GM12878 (cell line): ENCODE measurements around the gene SLC51A. TPM values are rescaled to one million over a fixed set of nuclear protein-coding genes. Genes with fewer than 3 reads are reported as not detected.

ENCODE experiments used
- ATAC-seq: fragments of 200-7000 bp; cut with Tn5 transposase; 3 replicates; pipeline ENCODE4 v1.9.1; 2020; ENCODE audit warnings: mild to moderate bottlenecking, moderate library complexity
- BruUV-seq: library from RNA; stranded (reverse); fragments of 400-500 nt; replicated peaks from 2 replicates; lab custom pipeline; 2021; lab: Mats Ljungman, UMichigan
- CTCF ChIA-PET: fragments of 300-600 bp; sonication (Branson Sonifier 250); formaldehyde crosslinking; extraction: SDS; loops from one replicate; lab custom pipeline; 2021; ENCODE audit warnings: inconsistent platforms; lab: Yijun Ruan, JAX
- POLR2A ChIA-PET: fragments of 350-600 bp; formaldehyde crosslinking; extraction: SDS; loops from one replicate; lab custom pipeline; 2021; ENCODE audit warnings: inconsistent platforms; lab: Charles Lee
- RAD21 ChIA-PET: fragments of 300-600 bp; sonication (Branson Sonifier 250); formaldehyde crosslinking; loops from one replicate; lab custom pipeline; 2023; ENCODE audit warnings: antibody characterized with exemption; ENCODE audit not compliant: unreplicated experiment; lab: Charles Lee
- SMC1A ChIA-PET: fragments of 300-600 bp; sonication (Branson Sonifier 250); formaldehyde crosslinking; loops from one replicate; lab custom pipeline; 2023; ENCODE audit not compliant: unreplicated experiment, uncharacterized antibody; lab: Charles Lee
- DNase-seq: peaks from one replicate; pipeline ENCODE4 v3.0.0-alpha.2; 2011; ENCODE audit warnings: low read depth, low spot score
- FAIRE-seq: peaks from 3 replicates; lab custom pipeline; 2011; peaks lifted over from hg19 to GRCh38; lab: Jason Lieb, UNC
- H2AFZ ChIP-seq: 2 replicates; pipeline ENCODE4 v1.6.0; 2011; ENCODE audit warnings: low read depth, low read length, control low read depth; ENCODE audit not compliant: control insufficient read depth
- H3K27ac ChIP-seq: 2 replicates; pipeline ENCODE4 v1.5.1; 2011; ENCODE audit warnings: control low read depth; ENCODE audit not compliant: control insufficient read depth, insufficient read depth
- H3K27me3 ChIP-seq, 2 experiments: replicated peaks in 1 of 2; 2 replicates each; pipeline versions ENCODE4 v1.6.0 to v1.6.1; 2011; ENCODE audit warnings: low read length in 1 of 2; ENCODE audit not compliant: control insufficient read depth in 2 of 2, insufficient read depth in 2 of 2
- H3K36me3 ChIP-seq, 2 experiments: 2 replicates each; pipeline ENCODE4 v1.5.1; 2011; ENCODE audit warnings: low read length in 1 of 2; ENCODE audit not compliant: control insufficient read depth in 2 of 2, insufficient read depth in 2 of 2
- H3K4me1 ChIP-seq: 2 replicates; pipeline ENCODE4 v1.6.1; 2011; ENCODE audit warnings: mild to moderate bottlenecking, low read length, moderate library complexity, mixed read lengths; ENCODE audit not compliant: control insufficient read depth, insufficient read depth
- H3K4me2 ChIP-seq: 2 replicates; pipeline ENCODE4 v1.6.0; 2011; ENCODE audit warnings: control low read depth; ENCODE audit not compliant: control insufficient read depth, insufficient read depth
- H3K4me3 ChIP-seq: fragments of 200-600 bp; sonication (generic); 2 replicates; pipeline ENCODE4 v1.5.1; 2016
- H3K79me2 ChIP-seq: 2 replicates; pipeline ENCODE4 v1.6.0; 2011; ENCODE audit warnings: low read length; ENCODE audit not compliant: control insufficient read depth, insufficient read depth
- H3K9ac ChIP-seq: 2 replicates; pipeline ENCODE4 v1.8.0; 2011; ENCODE audit warnings: low read length, control low read depth, mixed read lengths; ENCODE audit not compliant: control insufficient read depth, insufficient read depth
- H3K9me3 ChIP-seq: replicated peaks from 3 replicates; pipeline ENCODE4 v1.5.1; 2011; ENCODE audit warnings: mild to moderate bottlenecking, low read length; ENCODE audit not compliant: control insufficient read depth, insufficient read depth
- H4K20me1 ChIP-seq: 2 replicates; pipeline ENCODE4 v1.6.0; 2011; ENCODE audit not compliant: control insufficient read depth, insufficient read depth
- BCL11A ChIP-seq: IDR thresholded peaks from 2 replicates; pipeline ENCODE4 v1.6.1; 2011; ENCODE audit warnings: low read depth, low read length
- CTCF ChIP-seq, 3 experiments: IDR thresholded peaks in 2 of 3; conservative IDR thresholded peaks in 1 of 3; 2 replicates each; pipeline ENCODE4 v1.5.1; 2011; ENCODE audit warnings: low read depth in 3 of 3, low read length in 3 of 3, mild to moderate bottlenecking in 3 of 3, control low read depth in 2 of 3, moderate library complexity in 2 of 3, inconsistent platforms in 1 of 3, mixed read lengths in 1 of 3; ENCODE audit not compliant: control insufficient read depth in 2 of 3, insufficient read depth in 1 of 3; ENCODE audit errors: extremely low read depth in 1 of 3
- ELK1 ChIP-seq: IDR thresholded peaks from 2 replicates; pipeline ENCODE4 v1.6.1; 2012; ENCODE audit warnings: low read depth, low read length, improper control_type of control experiment
- HDGF ChIP-seq: fragments of 450-650 bp; IDR thresholded peaks from 2 replicates; pipeline ENCODE4 v1.6.1; 2016; ENCODE audit warnings: antibody characterized with exemption
- JUND ChIP-seq: IDR thresholded peaks from 2 replicates; pipeline ENCODE4 v1.6.1; 2012; ENCODE audit warnings: low read depth, mild to moderate bottlenecking, low read length, improper control_type of control experiment, moderate library complexity
- MTA2 ChIP-seq: fragments of 450-650 bp; IDR thresholded peaks from 2 replicates; pipeline ENCODE4 v1.6.1; 2016; ENCODE audit warnings: low read depth, mild to moderate bottlenecking, moderate library complexity
- NFXL1 ChIP-seq: fragments of 450-650 bp; IDR thresholded peaks from 2 replicates; pipeline ENCODE4 v1.6.1; 2017; ENCODE audit warnings: antibody characterized with exemption, mild to moderate bottlenecking, borderline replicate concordance
- NFYA ChIP-seq: IDR thresholded peaks from 2 replicates; pipeline ENCODE4 v1.6.1; 2011; ENCODE audit warnings: low read depth, mild to moderate bottlenecking, low read length, improper control_type of control experiment, borderline replicate concordance
- PAX5 ChIP-seq: IDR thresholded peaks from 2 replicates; pipeline ENCODE4 v1.6.1; 2011; ENCODE audit warnings: low read depth, low read length, borderline replicate concordance
- PBX3 ChIP-seq: IDR thresholded peaks from 2 replicates; pipeline ENCODE4 v1.6.1; 2011; ENCODE audit warnings: mild to moderate bottlenecking, low read depth, low read length, moderate library complexity; ENCODE audit not compliant: insufficient replicate concordance
- POU2F2 ChIP-seq: IDR thresholded peaks from 3 replicates; pipeline ENCODE4 v1.6.1; 2011; ENCODE audit warnings: low read depth, mild to moderate bottlenecking, low read length, borderline replicate concordance
- SMARCA5 ChIP-seq: fragments of 450-650 bp; IDR thresholded peaks from 2 replicates; pipeline ENCODE4 v1.6.1; 2017; ENCODE audit warnings: mild to moderate bottlenecking
- SMC3 ChIP-seq: IDR thresholded peaks from 2 replicates; pipeline ENCODE4 v1.6.1; 2011; ENCODE audit warnings: low read length, improper control_type of control experiment, borderline replicate concordance
- SPI1 ChIP-seq: IDR thresholded peaks from 2 replicates; pipeline ENCODE4 v1.6.1; 2011; ENCODE audit warnings: low read depth, mild to moderate bottlenecking, low read length, moderate library complexity, borderline replicate concordance; ENCODE audit not compliant: insufficient read depth
- STAT1 ChIP-seq: fragments of 450-650 bp; conservative IDR thresholded peaks from 2 replicates; pipeline ENCODE4 v1.6.1; 2014; ENCODE audit warnings: antibody characterized with exemption, mild to moderate bottlenecking
- SUZ12 ChIP-seq: fragments of 200-600 bp; sonication (generic); IDR thresholded peaks from one replicate; pipeline ENCODE4 v1.6.1; 2018; ENCODE audit warnings: antibody characterized with exemption, mild to moderate bottlenecking; ENCODE audit not compliant: unreplicated experiment
- TCF7 ChIP-seq: IDR thresholded peaks from 2 replicates; pipeline ENCODE4 v1.6.1; 2014; ENCODE audit warnings: antibody characterized with exemption, borderline replicate concordance
- ZNF622 ChIP-seq: fragments of 450-650 bp; IDR thresholded peaks from 2 replicates; pipeline ENCODE4 v1.6.1; 2017; ENCODE audit warnings: mild to moderate bottlenecking, inconsistent platforms
- WGBS: methylation state at CpG from one replicate; pipeline ENCODE4 v1.1.6; 2016; ENCODE audit warnings: low lambda C conversion rate; ENCODE audit not compliant: insufficient replicate concordance, insufficient coverage; ENCODE audit errors: missing lambda C conversion rate; 5-methylcytosine and 5-hydroxymethylcytosine counted together
- in situ Hi-C: fragments of 300-500 bp; cut with MboI; formaldehyde crosslinking; loops from 9 replicates; pipeline ENCODE4 v1.14.3; 2018; ENCODE audit warnings: mixed read lengths
- intact Hi-C: fragments of 100-400 bp; cut with micrococcal nuclease; formaldehyde crosslinking; loops from one replicate; pipeline ENCODE4 v1.14.2; 2022; ENCODE audit not compliant: unreplicated experiment
- polyA plus RNA-seq, 11 experiments: library from polyadenylated mRNA; depleted of rRNA in 4 of 11; unstranded in 6 of 11; stranded (reverse) in 5 of 11; fragments of >200 nt; fragmentation: Nextera tagmentation in 4 of 11; fragmentation: Illumina TruSeq in 1 of 11; extraction: Ambion mirVana in 4 of 11; extraction: Trizol in 1 of 11; gene quantifications; 1 replicate in 1 of 11; 2 replicates in 10 of 11; pipeline versions ENCODE4 v1.2.1 to v1.2.3, GENCODE V29; 2011 to 2016; ENCODE audit warnings: inconsistent platforms in 2 of 11, missing spikeins in 2 of 11, low read depth in 1 of 11
- total RNA-seq, 4 experiments: library from RNA; depleted of rRNA in 3 of 4; stranded (reverse); fragments of >200 nt in 3 of 4; fragmentation: Illumina TruSeq in 1 of 4; extraction: Trizol in 1 of 4; gene quantifications; 2 replicates each; pipeline versions ENCODE4 v1.2.1 to v1.2.3, GENCODE V29; 2013 to 2021

The SLC51A gene
- total and polyA plus RNA-seq, 10 of the 15 experiments (the other 5 are each of a cell fraction or from before 2014, with no cell fraction given) = 0.99 to 3.9 (median 2.2) TPM; not detected in 6

- in situ Hi-C loops = no loop called here
- POLR2A ChIA-PET = interaction anchor here (0.7 kb wide), 1 partner anchor 58 kb away, joined by 3 read pairs; no protein-coding TSS in a partner anchor
- H3K4me1 ChIP-seq = no peaks in the 10 kb centered on the region
- TF ChIP-seq SMARCA5 (no peak), HDGF (no peak), STAT1 (no peak), SMC3 (no peak), NFXL1 (no peak), SPI1 (no peak), CTCF (IDR thresholded peaks at IDR 0.05 in 2 of 3, conservative IDR thresholded peaks at IDR 0.05 in 1 of 3; ENCODE audit: control insufficient read depth in 2 of 3, extremely low read depth in 1 of 3, insufficient read depth in 1 of 3, low read depth in 3 of 3, low read length in 3 of 3) (no peak), ELK1 (no peak), PAX5 (no peak), PBX3 (no peak), TCF7 (no peak), BCL11A (no peak), ZNF622 (no peak), POU2F2 (no peak), SUZ12 (no peak), NFYA (no peak), JUND (no peak), MTA2 (no peak)
- TF ChIP-seq, all 136 proteins: peak for 0
- intact Hi-C loops = no loop called here
- peaks cover 0 to 15% of the 10 kb centered on the region in 2 experiments; a peak in 2 of 4 replicates for H3K36me3 ChIP-seq
- no peak for DNase-seq
- ChIA-PET SMC1A (no interaction called here), RAD21 (no interaction called here), CTCF (interaction anchor here (0.5 to 0.7 kb wide), 2 partner anchors 80 to 262 kb away, joined by 3 read pairs; no protein-coding TSS in a partner anchor)
- H3K4me3 ChIP-seq = no peak overlapping the region
- no peaks in the 10 kb centered on the region; the same call in 1 of the 2 replicates for H3K79me2 ChIP-seq
- H4K20me1 ChIP-seq = no peaks in the 10 kb centered on the region
- BruUV-seq = no TSS peak
- H3K9me3 ChIP-seq = no peaks in the 10 kb centered on the region
- no peak overlapping the region for H3K4me2 ChIP-seq
- no peaks in the 10 kb centered on the region for H3K27me3 ChIP-seq
- no peak overlapping the region for H2AFZ ChIP-seq
- ATAC-seq = no peak
- no peak overlapping the region for H3K9ac ChIP-seq
- WGBS = 99% methylated on average over 4 of the region's 4 CpGs
- FAIRE-seq = no peak
- H3K27ac ChIP-seq = no peak overlapping the region
Observed at GRCh38 chr3:196260784-196261183, 44.5 kb downstream of the SLC51A start.
